PC-3 (cell line): Measurements from ENCODE around the gene PTPRA.

Source experiments
- EZH2 ChIP-seq: fragments of 300-600 bp; sonication (generic); IDR thresholded peaks from one replicate; pipeline ENCODE4 v1.6.1; 2017; ENCODE audit warnings: antibody characterized with exemption, mild to moderate bottlenecking, low read length; ENCODE audit not compliant: unreplicated experiment
- EZH2phosphoT487 ChIP-seq: fragments of 300-600 bp; sonication (generic); IDR thresholded peaks from 2 replicates; pipeline ENCODE4 v1.6.1; 2018; ENCODE audit warnings: mild to moderate bottlenecking, antibody characterized with exemption, low read length, borderline replicate concordance
- TF ChIP-seq, protein P1 (sequence below): fragments of 300-600 bp; sonication (generic); conservative IDR thresholded peaks from 2 replicates; pipeline ENCODE4 v1.5.1; 2017; ENCODE audit warnings: antibody characterized with exemption, low read depth, mild to moderate bottlenecking, low read length

DNA sequence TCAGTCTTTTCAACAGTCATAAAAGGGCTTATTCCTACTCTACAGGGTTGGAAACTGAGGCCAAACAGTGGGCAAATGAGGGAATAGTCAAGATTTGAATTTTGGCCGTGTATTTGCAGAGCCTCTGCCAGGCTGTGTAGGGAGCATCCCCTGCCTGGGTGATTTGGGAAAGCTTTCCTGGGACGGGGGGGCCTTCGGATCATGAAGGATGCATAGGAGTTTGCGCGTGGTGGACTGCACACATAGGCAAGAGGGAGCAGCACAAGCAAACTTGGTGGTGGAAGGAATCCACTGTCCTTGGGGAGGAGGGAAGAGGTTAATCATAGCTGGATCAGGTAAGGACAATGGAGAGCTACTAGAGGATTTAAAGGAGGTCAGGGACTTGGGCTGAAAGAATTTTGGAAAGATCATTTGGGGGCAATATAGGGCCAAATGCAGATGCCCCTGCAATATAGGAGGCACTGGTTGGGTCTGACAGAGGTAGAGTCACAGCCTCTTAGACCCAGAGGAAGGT lies 2.5 kb downstream of the PTPRA start:
- TF ChIP-seq, protein P1, sequence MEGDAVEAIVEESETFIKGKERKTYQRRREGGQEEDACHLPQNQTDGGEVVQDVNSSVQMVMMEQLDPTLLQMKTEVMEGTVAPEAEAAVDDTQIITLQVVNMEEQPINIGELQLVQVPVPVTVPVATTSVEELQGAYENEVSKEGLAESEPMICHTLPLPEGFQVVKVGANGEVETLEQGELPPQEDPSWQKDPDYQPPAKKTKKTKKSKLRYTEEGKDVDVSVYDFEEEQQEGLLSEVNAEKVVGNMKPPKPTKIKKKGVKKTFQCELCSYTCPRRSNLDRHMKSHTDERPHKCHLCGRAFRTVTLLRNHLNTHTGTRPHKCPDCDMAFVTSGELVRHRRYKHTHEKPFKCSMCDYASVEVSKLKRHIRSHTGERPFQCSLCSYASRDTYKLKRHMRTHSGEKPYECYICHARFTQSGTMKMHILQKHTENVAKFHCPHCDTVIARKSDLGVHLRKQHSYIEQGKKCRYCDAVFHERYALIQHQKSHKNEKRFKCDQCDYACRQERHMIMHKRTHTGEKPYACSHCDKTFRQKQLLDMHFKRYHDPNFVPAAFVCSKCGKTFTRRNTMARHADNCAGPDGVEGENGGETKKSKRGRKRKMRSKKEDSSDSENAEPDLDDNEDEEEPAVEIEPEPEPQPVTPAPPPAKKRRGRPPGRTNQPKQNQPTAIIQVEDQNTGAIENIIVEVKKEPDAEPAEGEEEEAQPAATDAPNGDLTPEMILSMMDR: no peak
- TF ChIP-seq EZH2: no peak
- TF ChIP-seq EZH2phosphoT487: no peak
